ENCODE results near the gene MYOCD.

- TF ChIP-seq CTCF (IDR thresholded peaks at IDR 0.05; ENCODE audit: low read depth, low read length, poor library complexity, severe bottlenecking) = no peak
- TF ChIP-seq EZH2phosphoT487 (IDR thresholded peaks at IDR 0.05; ENCODE audit: borderline replicate concordance, low read length) = no peak
Observed at GRCh38 chr17:12646761-12647422, 18.8 kb upstream of the MYOCD start.
